Esophagus muscularis mucosa (tissue), 4 donors: ENCODE measurements around the gene ZNF438. TPM values are rescaled to one million over a fixed set of nuclear protein-coding genes. Genes with fewer than 3 reads are reported as not detected.

Source experiments
- DNase-seq: peaks from one replicate; pipeline ENCODE4 v3.0.0-alpha.2; 2017; ENCODE audit errors: extremely low spot score
- H3K27ac ChIP-seq, 4 donors: fragments of 200-600 bp; sonication (generic); replicated peaks in 1 of 4; 1 replicate in 3 of 4; 2 replicates in 1 of 4; pipeline ENCODE4 v1.5.1; 2016 to 2019; ENCODE audit warnings: mild to moderate bottlenecking in 1 of 4
- H3K27me3 ChIP-seq, 4 donors: fragments of 200-600 bp; sonication (generic); one replicate each; pipeline versions ENCODE4 v1.5.1 to v1.6.0; 2016 to 2019
- H3K36me3 ChIP-seq, 4 donors: fragments of 200-600 bp; sonication (generic); one replicate each; pipeline ENCODE4 v1.5.1; 2016 to 2019
- H3K4me1 ChIP-seq, 4 donors: fragments of 200-600 bp; sonication (generic); one replicate each; pipeline ENCODE4 v1.5.1; 2016 to 2019
- H3K4me3 ChIP-seq, 4 donors: fragments of 200-600 bp; sonication (generic); 1 replicate in 2 of 4; 2 replicates in 2 of 4; pipeline ENCODE4 v1.5.1; 2016 to 2019; ENCODE audit warnings: mild to moderate bottlenecking in 4 of 4, moderate library complexity in 1 of 4
- H3K9me3 ChIP-seq, 4 donors: fragments of 200-600 bp; sonication (generic); 1 replicate in 3 of 4; 2 replicates in 1 of 4; pipeline ENCODE4 v1.5.1; 2016 to 2019
- EP300 ChIP-seq: sonication (generic); formaldehyde crosslinking; IDR thresholded peaks from one replicate; pipeline ENCODE4 v1.6.1; 2017; ENCODE audit warnings: antibody characterized with exemption
- POLR2A ChIP-seq: fragments of 450-650 bp; IDR thresholded peaks from one replicate; pipeline ENCODE4 v1.6.1; 2017; ENCODE audit warnings: antibody characterized with exemption, moderate library complexity, mild to moderate bottlenecking, low read depth
- POLR2AphosphoS5 ChIP-seq, 2 donors: sonication (generic); formaldehyde crosslinking; IDR thresholded peaks; one replicate each; pipeline ENCODE4 v1.6.1; 2017; ENCODE audit warnings: antibody characterized with exemption in 2 of 2
- WGBS: methylation state at CpG from one replicate; pipeline ENCODE4 v1.1.5; 2018; 5-methylcytosine and 5-hydroxymethylcytosine counted together
- intact Hi-C: fragments of 100-400 bp; cut with DNase I; formaldehyde crosslinking; loops from one replicate; pipeline ENCODE4 v1.15.1; 2023
- total RNA-seq, 4 donors: library from RNA; depleted of rRNA; stranded (reverse); fragments of >200 nt; gene quantifications; one replicate each; pipeline versions ENCODE4 v1.1.0 to v1.2.1, GENCODE V29; 2016
- TF ChIP-seq, protein P1 (sequence below), 3 experiments: fragments of 200-600 bp in 2 of 3; fragments of 450-650 bp in 1 of 3; sonication (generic) in 2 of 3; IDR thresholded peaks; one replicate each; pipeline ENCODE4 v1.5.1; 2017 to 2019; ENCODE audit warnings: antibody characterized with exemption in 3 of 3, mild to moderate bottlenecking in 2 of 3, moderate library complexity in 1 of 3

Gene ZNF438
- total RNA-seq, 4 donors from 2014 or later: 11.0 to 11.6 (median 11.3) TPM

DNA sequence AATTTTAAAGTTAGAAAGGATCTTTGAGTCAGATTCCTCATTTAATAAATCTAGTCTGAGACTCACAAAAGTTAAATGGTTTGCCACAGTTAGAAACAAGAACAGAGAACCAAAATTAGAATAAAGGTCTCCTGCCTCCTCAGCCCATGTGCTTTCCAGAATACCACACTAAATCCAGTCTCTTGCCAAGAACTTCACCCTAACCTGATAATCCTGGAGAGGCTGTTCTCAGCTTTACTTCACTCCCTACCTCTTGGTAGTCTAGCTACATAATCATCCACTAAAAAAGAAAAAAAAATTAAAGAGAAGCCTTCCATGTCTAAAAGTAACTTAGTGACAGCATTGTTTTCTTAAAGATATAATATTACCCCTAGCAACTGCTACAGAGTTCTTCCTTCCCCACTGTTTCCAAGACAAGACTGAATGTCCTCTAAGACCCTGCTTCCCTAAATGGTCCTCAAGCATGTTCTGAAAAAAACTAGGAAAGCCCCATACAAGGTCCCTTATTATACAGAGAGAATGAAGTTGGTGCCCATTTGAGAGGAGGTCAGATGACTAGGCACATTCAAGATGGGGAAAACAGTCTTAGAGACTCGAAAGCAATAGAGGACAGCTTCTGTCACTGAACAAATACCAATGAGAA is 56.8 kb downstream of the ZNF438 start:
- WGBS: 83% methylated on average over 1 of the region's 1 CpG
- intact Hi-C loops: no loop called here
- peak overlapping the region in 2 of 4 donors; percentile 16 to 47 for H3K27ac ChIP-seq
- no peak overlapping the region for H3K4me3 ChIP-seq
- peaks cover 14 to 24% (median 19%) of the 10 kb centered on the region in 4 donors for H3K4me1 ChIP-seq
- TF ChIP-seq POLR2AphosphoS5 (IDR thresholded peaks at IDR 0.05) (no peak), POLR2A (no peak), EP300 (no peak)
- TF ChIP-seq, protein P1, sequence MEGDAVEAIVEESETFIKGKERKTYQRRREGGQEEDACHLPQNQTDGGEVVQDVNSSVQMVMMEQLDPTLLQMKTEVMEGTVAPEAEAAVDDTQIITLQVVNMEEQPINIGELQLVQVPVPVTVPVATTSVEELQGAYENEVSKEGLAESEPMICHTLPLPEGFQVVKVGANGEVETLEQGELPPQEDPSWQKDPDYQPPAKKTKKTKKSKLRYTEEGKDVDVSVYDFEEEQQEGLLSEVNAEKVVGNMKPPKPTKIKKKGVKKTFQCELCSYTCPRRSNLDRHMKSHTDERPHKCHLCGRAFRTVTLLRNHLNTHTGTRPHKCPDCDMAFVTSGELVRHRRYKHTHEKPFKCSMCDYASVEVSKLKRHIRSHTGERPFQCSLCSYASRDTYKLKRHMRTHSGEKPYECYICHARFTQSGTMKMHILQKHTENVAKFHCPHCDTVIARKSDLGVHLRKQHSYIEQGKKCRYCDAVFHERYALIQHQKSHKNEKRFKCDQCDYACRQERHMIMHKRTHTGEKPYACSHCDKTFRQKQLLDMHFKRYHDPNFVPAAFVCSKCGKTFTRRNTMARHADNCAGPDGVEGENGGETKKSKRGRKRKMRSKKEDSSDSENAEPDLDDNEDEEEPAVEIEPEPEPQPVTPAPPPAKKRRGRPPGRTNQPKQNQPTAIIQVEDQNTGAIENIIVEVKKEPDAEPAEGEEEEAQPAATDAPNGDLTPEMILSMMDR (IDR thresholded peaks at IDR 0.05): no peak
- H3K9me3 ChIP-seq: peaks cover 0 to 2% (median 0%) of the 10 kb centered on the region in 4 donors
- H3K36me3 ChIP-seq: no peaks in the 10 kb centered on the region
- no peak for DNase-seq
- no peaks in the 10 kb centered on the region for H3K27me3 ChIP-seq

DNA sequence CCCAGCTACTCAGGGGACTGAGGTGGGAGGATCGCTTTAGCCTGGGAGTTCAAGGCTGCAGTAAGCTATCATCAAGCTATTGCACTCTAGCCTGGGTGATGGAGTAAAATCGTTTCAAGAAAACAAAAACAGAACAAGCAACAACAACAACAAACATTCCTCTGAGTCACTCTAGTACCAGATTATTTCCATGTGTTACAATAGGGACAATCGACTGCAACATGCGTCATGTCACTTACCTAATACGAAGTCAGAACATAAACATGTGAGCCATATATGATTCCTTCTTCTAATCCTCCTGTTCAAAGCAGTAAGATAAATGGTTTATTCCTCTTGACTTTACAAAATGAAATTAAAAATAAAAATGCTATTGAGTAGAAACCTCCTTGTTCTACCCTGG is 57.3 kb downstream of the ZNF438 start:
- no peaks in the 10 kb centered on the region for H3K27me3 ChIP-seq
- intact Hi-C loops: no loop called here
- peaks cover 16 to 25% (median 22%) of the 10 kb centered on the region in 4 donors for H3K4me1 ChIP-seq
- WGBS: 77% methylated on average over 5 of the region's 5 CpGs
- peak overlapping the region in 2 of 4 donors; percentile 16 to 47 for H3K27ac ChIP-seq
- no peak for DNase-seq
- TF ChIP-seq, protein P1 (IDR thresholded peaks at IDR 0.05): no peak
- TF ChIP-seq POLR2AphosphoS5 (IDR thresholded peaks at IDR 0.05): no peak
- no peak for TF ChIP-seq POLR2A
- TF ChIP-seq EP300: no peak
- peaks cover 0 to under 1% (median 0%) of the 10 kb centered on the region in 4 donors for H3K9me3 ChIP-seq
- no peak overlapping the region for H3K4me3 ChIP-seq
- H3K36me3 ChIP-seq: no peaks in the 10 kb centered on the region

DNA sequence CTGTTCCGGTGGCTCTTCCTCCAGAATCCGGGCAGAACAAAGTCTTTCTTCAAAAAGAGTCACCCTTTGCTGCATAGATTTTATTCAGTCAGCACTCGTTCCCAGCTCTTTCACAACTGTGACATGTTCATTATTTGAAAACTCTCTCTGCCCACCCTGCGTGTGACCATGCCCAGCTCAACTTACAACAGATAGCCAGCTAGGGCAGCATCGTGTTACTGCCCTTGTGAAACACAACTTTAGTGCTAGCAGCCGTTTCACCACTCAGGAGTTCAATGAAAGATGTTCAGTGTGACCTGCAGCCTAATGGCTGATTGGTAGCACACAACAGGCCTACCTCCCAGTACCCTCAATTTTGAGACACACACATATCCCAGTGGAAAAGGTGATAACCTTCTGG is 57.9 kb downstream of the ZNF438 start:
- DNase-seq: no peak
- no peaks in the 10 kb centered on the region for H3K27me3 ChIP-seq
- TF ChIP-seq POLR2AphosphoS5 (IDR thresholded peaks at IDR 0.05): no peak
- no peak for TF ChIP-seq POLR2A
- TF ChIP-seq, protein P1 (IDR thresholded peaks at IDR 0.05): no peak
- no peak for TF ChIP-seq EP300
- no peaks in the 10 kb centered on the region for H3K36me3 ChIP-seq
- WGBS: 77% methylated on average over 6 of the region's 6 CpGs
- H3K4me3 ChIP-seq: no peak overlapping the region
- H3K9me3 ChIP-seq: no peaks in the 10 kb centered on the region
- H3K27ac ChIP-seq: no peak overlapping the region
- peaks cover 18 to 32% (median 24%) of the 10 kb centered on the region in 4 donors for H3K4me1 ChIP-seq
- intact Hi-C loops: no loop called here

DNA sequence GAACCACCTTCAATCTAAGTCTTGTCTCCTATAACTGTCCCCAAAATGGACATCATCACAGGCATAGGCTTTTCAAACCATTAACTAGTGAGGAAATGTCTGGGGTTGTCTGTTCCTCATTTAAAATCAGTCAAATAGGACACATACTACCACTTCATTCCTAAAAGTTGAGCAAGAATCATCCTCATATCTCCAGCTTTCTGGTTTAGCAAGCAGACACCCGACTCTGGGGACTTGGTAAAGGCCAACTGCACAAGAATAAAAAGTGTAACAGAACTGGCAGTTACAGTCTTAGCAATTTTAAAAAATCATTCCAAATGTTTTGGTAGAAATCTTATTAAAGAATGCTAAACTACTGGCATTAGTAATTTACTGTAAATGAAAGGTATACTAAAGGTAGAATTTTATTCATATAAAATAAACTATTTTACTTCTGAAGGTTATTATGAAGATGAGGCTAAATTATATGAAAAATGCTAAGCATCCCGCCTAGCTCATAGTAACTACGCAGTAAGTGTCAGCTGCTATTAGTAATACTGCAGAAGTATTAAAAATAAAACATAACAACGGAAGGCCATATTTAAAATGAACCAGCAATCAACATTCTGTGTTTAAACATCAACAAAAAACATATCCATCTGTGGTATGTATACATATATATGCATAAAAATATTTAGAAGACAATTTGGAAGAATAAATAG is 60.8 kb downstream of the ZNF438 start:
- TF ChIP-seq, protein P1 (IDR thresholded peaks at IDR 0.05): no peak
- TF ChIP-seq POLR2AphosphoS5 (IDR thresholded peaks at IDR 0.05) (no peak), POLR2A (no peak), EP300 (no peak)
- intact Hi-C loops: no loop called here
- no peak overlapping the region for H3K4me3 ChIP-seq
- H3K4me1 ChIP-seq: peaks cover 28 to 39% (median 31%) of the 10 kb centered on the region in 4 donors
- no peaks in the 10 kb centered on the region for H3K36me3 ChIP-seq
- H3K27ac ChIP-seq: peak overlapping the region in 1 of 4 donors; percentile 6
- DNase-seq: no peak
- 82% methylated on average over 4 of the region's 4 CpGs for WGBS
- no peaks in the 10 kb centered on the region for H3K9me3 ChIP-seq
- H3K27me3 ChIP-seq: no peaks in the 10 kb centered on the region
